Gastroesophageal sphincter (tissue), 3 donors: ENCODE data around the gene CMSS1.

Experiments used
- CTCF ChIP-seq, 4 experiments: fragments of 200-600 bp in 2 of 4; fragments of 450-650 bp in 2 of 4; sonication (generic) in 1 of 4; IDR thresholded peaks; one replicate each; pipeline ENCODE4 v1.5.1; 2017 to 2019; ENCODE audit warnings: antibody characterized with exemption in 4 of 4, mild to moderate bottlenecking in 2 of 4, moderate library complexity in 2 of 4
- POLR2A ChIP-seq, 2 donors: fragments of 450-650 bp; IDR thresholded peaks; one replicate each; pipeline ENCODE4 v1.6.1; 2017; ENCODE audit warnings: antibody characterized with exemption in 2 of 2, mild to moderate bottlenecking in 2 of 2, moderate library complexity in 1 of 2
- POLR2AphosphoS5 ChIP-seq: sonication (generic); formaldehyde crosslinking; IDR thresholded peaks from one replicate; pipeline ENCODE4 v1.6.1; 2017; ENCODE audit warnings: antibody characterized with exemption

- no peak for TF ChIP-seq CTCF (IDR thresholded peaks at IDR 0.05)
- TF ChIP-seq POLR2A (IDR thresholded peaks at IDR 0.05): no peak
- no peak for TF ChIP-seq POLR2AphosphoS5
These were observed 162.9 kb downstream of the CMSS1 start for GRCh38 chr3:99980606-99981005.
